IMR-90 (cell line): ENCODE data around the gene KLK10.

Source experiments
- FOS ChIP-seq: fragments of 150-350 bp; IDR thresholded peaks from 2 replicates; pipeline ENCODE4 v1.6.1; 2016; ENCODE audit warnings: low read depth, low read length
- MAZ ChIP-seq: IDR thresholded peaks from 2 replicates; pipeline ENCODE4 v1.6.1; 2012; ENCODE audit warnings: low read depth, mild to moderate bottlenecking, low read length, improper control_type of control experiment, moderate library complexity, borderline replicate concordance
- POLR2A ChIP-seq: IDR thresholded peaks from 2 replicates; pipeline ENCODE4 v1.6.1; 2012; ENCODE audit warnings: mild to moderate bottlenecking, low read depth, low read length
- RFX5 ChIP-seq: IDR thresholded peaks from 2 replicates; pipeline ENCODE4 v1.8.0; 2012; ENCODE audit warnings: low read depth, mild to moderate bottlenecking, low read length, moderate library complexity
- TF ChIP-seq, protein P1 (sequence below): conservative IDR thresholded peaks from 2 replicates; pipeline ENCODE4 v1.5.1; 2012; ENCODE audit warnings: mild to moderate bottlenecking, low read depth, low read length, improper control_type of control experiment

DNA sequence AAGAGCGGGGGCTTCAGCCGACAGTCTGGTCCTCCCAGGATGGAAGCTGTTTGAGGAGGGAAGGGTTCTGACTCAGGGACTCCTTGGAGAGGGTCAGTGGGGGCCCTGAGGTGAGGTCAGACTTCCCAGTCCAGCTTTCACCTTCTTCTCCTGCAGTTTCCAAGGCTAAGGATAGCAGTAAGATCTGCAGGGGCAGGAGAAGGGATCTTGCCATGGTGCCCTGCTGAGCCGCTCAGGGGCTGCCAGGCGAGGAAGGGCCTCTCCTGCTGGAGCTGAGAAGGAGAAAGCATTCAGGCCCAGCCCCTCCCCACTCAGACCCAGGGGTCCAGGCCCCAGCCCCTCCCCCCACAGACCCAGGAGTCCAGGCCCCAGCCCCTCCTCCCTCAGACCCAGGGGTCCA is 37.3 kb downstream of the KLK10 start:
- no peak for TF ChIP-seq POLR2A
- TF ChIP-seq, protein P1, sequence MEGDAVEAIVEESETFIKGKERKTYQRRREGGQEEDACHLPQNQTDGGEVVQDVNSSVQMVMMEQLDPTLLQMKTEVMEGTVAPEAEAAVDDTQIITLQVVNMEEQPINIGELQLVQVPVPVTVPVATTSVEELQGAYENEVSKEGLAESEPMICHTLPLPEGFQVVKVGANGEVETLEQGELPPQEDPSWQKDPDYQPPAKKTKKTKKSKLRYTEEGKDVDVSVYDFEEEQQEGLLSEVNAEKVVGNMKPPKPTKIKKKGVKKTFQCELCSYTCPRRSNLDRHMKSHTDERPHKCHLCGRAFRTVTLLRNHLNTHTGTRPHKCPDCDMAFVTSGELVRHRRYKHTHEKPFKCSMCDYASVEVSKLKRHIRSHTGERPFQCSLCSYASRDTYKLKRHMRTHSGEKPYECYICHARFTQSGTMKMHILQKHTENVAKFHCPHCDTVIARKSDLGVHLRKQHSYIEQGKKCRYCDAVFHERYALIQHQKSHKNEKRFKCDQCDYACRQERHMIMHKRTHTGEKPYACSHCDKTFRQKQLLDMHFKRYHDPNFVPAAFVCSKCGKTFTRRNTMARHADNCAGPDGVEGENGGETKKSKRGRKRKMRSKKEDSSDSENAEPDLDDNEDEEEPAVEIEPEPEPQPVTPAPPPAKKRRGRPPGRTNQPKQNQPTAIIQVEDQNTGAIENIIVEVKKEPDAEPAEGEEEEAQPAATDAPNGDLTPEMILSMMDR, result no peak
- TF ChIP-seq MAZ, result no peak
- no peak for TF ChIP-seq FOS
- no peak for TF ChIP-seq RFX5
